GM10248 (cell line): ENCODE measurements around the gene DLGAP1.

Source experiments
- CTCF ChIA-PET: fragments of 300-600 bp; sonication (Branson Sonifier 250); formaldehyde crosslinking; extraction: SDS; loops from one replicate; lab custom pipeline; 2021; ENCODE audit warnings: antibody characterized with exemption; lab: Yijun Ruan, JAX
- POLR2A ChIA-PET: fragments of 350-650 bp; sonication (Branson Sonifier 250); formaldehyde crosslinking; extraction: SDS; loops from one replicate; lab custom pipeline; 2020; ENCODE audit warnings: antibody characterized with exemption; lab: Yijun Ruan, JAX
- DNase-seq: peaks from one replicate; pipeline ENCODE4 v3.0.0; 2012; ENCODE audit errors: extremely low spot score
- TF ChIP-seq, protein P1 (sequence below): IDR thresholded peaks from 2 replicates; pipeline ENCODE4 v1.5.1; 2012; ENCODE audit warnings: mild to moderate bottlenecking, low read depth; ENCODE audit errors: extremely low read depth, missing control alignments, control extremely low read depth

Gene DLGAP1

DNA sequence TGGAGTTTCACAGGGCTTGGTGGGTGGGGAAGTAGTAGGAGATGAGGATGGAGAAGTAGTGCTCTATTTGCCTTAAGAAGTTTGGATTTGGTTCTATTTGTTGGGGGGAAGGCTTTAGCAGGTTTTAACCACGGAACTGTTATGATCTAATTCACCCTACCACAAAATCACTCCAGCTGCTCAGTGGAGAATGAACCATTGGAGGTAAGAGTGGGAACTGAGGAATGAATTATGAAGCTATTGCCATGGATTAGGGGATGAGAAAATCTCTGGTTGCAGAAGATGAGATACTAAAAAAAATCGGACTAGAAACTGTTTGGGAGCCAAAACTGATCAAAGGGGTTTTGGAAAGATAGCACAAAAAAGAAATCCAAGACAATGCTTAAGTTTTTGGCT is 488.9 kb downstream of the DLGAP1 start:
- POLR2A ChIA-PET, result no interaction called here
- TF ChIP-seq, protein P1, sequence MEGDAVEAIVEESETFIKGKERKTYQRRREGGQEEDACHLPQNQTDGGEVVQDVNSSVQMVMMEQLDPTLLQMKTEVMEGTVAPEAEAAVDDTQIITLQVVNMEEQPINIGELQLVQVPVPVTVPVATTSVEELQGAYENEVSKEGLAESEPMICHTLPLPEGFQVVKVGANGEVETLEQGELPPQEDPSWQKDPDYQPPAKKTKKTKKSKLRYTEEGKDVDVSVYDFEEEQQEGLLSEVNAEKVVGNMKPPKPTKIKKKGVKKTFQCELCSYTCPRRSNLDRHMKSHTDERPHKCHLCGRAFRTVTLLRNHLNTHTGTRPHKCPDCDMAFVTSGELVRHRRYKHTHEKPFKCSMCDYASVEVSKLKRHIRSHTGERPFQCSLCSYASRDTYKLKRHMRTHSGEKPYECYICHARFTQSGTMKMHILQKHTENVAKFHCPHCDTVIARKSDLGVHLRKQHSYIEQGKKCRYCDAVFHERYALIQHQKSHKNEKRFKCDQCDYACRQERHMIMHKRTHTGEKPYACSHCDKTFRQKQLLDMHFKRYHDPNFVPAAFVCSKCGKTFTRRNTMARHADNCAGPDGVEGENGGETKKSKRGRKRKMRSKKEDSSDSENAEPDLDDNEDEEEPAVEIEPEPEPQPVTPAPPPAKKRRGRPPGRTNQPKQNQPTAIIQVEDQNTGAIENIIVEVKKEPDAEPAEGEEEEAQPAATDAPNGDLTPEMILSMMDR, result no peak

DNA sequence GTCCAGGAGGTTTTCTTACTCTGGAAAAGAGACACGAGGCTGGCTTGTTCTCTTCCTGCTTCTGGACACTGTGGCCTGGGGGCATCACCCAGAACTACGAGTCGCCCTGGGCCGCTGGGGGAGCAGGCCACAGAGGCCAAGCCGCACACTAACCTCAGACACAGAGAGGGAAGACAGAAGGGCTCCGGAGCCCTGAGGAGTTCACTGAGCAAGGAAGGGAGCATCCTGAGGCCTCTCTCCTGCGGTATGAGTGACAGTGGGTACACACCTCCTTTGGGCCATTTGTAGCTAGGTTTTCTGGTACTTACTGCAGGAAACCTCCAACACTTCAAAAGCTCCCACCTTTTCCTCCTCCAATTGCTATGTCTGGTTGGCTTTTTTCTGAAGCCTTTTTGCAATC is 494.1 kb downstream of the DLGAP1 start:
- no peak for DNase-seq
- CTCF ChIA-PET, result no interaction called here
- TF ChIP-seq, protein P1, result no peak
- POLR2A ChIA-PET, result no interaction called here

More for the DNA sequence above, 488.9 kb downstream of the DLGAP1 start:
- no peak for DNase-seq
- CTCF ChIA-PET, result interaction anchor here (1.2 kb wide), 1 partner anchor 70 kb away, joined by 3 read pairs; no protein-coding TSS in a partner anchor

DNA sequence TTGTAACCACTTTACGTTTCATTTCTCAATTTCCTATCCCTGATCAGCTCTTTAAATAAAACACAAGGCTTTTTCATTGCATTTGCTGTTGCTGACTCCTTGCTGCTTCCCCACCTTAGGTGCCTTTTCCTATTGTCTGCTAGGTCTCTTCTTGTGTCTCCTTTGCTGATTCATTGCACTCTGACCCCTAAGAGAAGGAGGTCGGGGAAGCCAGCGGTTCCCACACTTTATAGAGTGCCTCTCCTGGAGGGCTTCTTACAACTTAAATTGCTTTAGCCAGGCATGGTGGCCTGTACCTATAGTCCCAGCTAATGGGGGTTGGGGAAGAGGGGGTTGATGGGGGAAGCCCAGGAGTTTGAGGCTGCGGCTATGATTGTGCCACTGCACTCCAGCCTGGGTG is 495.0 kb downstream of the DLGAP1 start:
- no peak for DNase-seq
- ChIA-PET POLR2A (no interaction called here), CTCF (interaction anchor here (0.9 kb wide), 1 partner anchor 105 kb away, joined by 3 read pairs; no protein-coding TSS in a partner anchor)
- TF ChIP-seq, protein P1, result no peak

DNA sequence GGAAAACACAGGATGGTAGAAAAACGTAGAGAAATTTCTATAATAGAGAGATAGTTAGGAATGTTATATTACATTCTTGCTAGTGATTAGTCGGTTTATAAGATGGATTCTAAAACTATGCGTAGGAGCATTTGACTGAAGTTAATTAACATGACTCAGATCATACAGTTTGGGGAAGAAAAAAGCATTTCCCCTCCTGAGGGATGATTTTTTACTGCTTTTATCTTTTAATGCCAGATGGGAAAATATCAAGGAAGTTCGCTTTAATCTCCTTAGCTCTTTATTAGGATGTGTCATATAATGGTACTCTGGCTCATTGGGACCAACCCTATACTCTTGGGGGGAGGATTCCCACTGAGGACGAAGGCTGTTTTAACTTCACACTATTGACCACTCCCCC is 503.1 kb downstream of the DLGAP1 start:
- TF ChIP-seq, protein P1, result no peak
- no peak for DNase-seq
- ChIA-PET CTCF (interaction anchor here (1.3 kb wide), 1 partner anchor 35 kb away, joined by 3 read pairs; no protein-coding TSS in a partner anchor), POLR2A (no interaction called here)

DNA sequence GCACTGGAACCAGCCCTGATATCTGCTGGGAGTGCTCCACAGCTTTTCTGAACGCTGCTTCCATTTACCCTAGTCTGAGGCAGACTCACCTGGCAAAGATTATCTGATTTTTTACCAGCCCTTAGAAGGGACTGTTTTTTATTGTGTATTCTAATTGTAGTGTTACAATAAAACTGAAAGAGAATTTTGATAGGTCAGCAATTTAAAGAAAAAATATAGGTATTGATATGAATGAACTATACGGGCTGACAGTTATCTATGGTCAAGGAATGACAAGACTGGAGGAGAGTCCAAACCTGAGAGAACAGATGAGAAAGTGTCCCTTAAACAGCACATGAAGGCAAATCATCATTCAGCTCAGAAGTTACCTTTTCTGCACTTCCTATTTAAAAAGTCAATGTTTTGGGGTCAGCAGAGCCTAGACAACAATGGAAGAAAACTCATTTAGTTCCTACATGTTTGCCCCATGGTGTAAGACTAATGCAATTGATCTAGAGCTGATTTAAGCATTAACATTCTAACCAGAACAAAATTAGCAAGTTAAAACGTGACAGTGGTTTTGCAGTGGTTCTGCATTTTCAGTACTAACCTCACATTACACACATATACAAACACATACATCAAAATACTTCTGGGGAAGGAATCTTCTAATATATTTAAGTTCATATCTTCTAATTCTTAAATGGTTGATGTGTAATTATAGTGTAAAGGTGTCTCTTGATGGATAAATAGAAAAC is 504.3 kb downstream of the DLGAP1 start:
- ChIA-PET CTCF (interaction anchor here (1.0 to 1.3 kb wide), 2 partner anchors 17 to 37 kb away, joined by 3 read pairs; no protein-coding TSS in a partner anchor), POLR2A (no interaction called here)
- DNase-seq, result no peak
- TF ChIP-seq, protein P1, result no peak

DNA sequence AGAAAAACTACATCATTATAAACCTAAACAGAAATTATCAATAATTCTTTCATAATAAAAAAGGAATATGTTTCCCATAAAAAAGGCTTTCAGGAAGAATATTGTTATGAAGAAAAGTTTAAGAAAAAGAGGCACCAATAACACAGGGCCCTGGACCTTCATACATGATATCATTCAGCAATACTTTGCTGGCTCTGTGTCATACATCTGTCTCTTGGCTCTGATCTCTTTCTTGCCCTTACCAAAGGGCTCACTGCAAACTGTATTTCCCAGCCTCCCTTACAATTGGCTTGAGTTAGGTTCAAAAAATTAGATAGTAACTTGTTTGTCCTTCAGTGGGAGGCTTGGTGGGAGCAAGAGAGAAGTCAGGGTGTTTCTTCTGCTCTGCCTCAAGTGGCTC is 506.1 kb downstream of the DLGAP1 start:
- CTCF ChIA-PET, result no interaction called here

More for the DNA sequence above, 506.1 kb downstream of the DLGAP1 start:
- TF ChIP-seq, protein P1, result no peak
- no peak for DNase-seq
- POLR2A ChIA-PET, result no interaction called here
